GM18868 (cell line): Measurements from ENCODE around the gene TUBA8.
"Not testable (repeated sequence)": the region's sequence is repeated elsewhere in the genome, so short reads cannot be mapped to it uniquely, and the experiment has no call there.

ENCODE experiments used
- ATAC-seq: cut with Tn5 transposase; IDR thresholded peaks from one replicate; pipeline ENCODE4 v1.9.1; 2021; ENCODE audit warnings: mild to moderate bottlenecking, moderate library complexity; ENCODE audit not compliant: unreplicated experiment

Gene TUBA8

DNA sequence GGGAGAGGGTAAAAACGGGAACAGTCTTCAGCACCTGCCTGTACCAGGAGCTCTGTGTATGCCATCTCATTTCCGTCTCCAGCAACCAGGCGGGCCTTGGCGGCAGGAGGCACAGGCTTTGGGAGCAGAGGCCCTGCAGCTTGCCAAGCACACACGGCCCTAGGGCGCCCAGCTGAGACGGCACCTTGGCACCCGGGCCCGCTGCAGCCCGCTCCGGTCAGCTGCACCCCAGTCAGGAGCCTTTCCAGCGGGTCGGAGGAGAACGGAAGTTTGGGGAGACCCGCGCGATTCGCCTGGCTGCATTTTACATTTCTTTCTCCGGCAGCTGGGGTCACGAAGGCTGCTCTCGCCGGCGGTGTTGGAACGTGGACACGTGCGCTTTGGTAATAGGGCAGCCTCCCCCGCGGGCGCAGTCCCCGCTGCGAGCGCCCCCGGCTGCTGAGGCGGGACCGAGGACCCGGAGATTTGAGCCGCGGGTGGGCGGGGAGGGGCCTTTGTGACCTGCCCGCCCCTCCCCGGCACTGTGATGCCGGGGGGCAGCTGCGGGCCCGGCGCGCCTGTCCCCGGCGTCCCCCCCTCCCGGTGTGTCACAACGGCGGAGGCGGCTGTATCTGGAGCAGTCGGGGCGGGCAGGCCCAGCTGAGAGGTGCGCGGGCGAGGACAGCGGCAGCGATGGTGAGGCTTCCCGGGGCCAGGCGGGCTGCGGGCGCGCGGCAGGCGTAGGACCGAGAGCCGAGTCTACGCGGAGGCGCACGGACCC, at the start of gene TUBA8:
TSS of gene TUBA8 (plus strand) at position 616 of the 760 bp plus-strand sequence. CDS start at position 673, 57 bp downstream.
- ATAC-seq = no peak

DNA sequence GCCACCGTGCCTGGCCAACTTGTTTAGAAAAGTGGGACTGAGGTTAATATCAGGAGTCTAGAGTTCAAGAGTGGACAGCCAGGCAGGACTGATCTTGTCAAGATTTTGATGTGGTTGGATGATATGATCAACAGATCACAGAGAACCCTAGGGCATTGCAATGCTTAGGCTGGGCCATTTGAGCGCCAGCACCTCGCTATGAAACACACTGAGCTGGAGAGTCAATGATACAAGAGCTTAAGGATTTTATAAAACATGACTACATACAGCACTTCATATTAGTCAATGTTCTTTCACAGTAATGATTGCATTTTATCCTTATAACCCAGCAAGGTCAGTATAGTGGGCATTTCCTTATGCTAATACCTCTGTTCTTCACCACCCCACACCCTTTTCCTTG, 48.2 kb upstream of the TUBA8 start:
- ATAC-seq = no peak

DNA sequence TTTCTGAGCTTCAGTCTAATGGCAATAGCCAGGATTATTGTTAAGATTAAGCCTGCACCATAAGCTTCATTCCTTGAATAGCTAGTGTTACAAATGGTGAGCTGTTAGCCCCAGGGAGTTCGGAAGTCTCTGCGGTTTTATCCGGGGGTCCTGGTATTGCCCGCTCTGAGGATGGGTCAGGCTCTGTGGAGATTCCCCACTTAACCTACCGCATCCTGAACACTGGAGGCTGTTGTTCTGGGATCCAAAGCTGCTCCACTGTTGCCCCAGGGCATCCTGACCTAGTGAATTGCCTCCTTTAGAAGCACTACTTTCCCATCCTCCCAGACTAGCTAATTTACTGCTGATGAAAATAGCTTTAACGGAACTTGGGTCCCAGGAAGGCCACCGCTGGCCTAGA, 47.3 kb upstream of the TUBA8 start:
- ATAC-seq = no peak

DNA sequence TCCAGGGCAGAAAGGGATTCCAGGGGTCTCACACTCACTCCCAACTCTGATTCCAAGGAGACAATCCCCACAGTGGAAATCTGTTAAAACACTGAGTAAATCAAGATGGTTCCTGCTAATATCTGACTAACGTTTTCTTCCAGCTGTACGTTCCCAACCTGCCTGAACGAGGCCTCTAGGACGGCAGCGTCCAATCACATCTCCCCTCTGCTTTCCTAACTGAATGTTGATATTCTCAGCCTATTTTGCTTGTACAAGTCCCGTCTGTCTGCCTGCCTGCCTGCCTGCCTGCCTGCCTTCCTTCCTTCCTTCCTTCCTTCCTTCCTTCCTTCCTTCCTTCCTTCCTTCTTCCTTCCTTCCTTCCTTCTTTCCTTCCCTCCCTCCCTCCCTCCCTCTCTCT, 46.9 kb upstream of the TUBA8 start:
- not testable (repeated sequence) for ATAC-seq

DNA sequence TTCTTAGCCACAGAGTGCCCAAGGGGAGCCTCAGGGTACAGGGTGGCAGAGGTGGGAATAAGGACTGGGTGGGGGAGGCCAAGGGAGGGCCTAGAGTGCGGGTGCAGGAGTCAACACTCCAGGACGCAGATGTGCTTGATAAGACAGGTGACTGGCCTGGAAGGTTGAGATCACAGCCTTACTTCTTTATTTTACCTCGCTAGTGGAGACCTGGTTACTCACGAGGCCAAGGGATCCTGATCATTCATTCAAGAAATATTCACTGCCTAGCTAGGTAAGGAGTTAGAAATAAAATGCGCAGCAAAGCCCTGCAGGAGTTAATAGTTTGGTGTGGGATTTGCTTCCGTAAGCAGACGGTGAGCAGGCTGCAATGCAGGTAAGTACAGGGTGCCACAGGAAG, 46.0 kb upstream of the TUBA8 start:
- no peak for ATAC-seq

DNA sequence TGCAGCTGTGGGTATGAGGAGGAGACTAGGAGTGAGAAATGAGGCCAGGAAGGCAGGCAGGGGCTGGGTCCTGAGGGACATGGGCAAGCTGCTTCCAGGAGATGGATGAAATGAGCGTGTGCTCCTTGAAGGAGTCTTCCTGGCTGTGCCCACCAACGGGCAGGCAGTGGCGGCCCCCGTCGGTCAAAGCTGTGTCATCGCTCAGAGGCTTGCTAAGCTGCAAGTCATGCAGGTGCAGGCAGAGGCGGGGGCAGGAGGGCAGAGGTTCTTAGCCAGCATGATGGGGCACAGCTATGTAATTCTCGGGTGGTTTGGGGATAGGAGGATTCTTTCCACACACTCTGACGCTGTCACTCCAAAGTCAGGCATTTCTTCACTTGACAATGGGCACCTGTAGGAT, 45.4 kb upstream of the TUBA8 start:
- no peak for ATAC-seq

DNA sequence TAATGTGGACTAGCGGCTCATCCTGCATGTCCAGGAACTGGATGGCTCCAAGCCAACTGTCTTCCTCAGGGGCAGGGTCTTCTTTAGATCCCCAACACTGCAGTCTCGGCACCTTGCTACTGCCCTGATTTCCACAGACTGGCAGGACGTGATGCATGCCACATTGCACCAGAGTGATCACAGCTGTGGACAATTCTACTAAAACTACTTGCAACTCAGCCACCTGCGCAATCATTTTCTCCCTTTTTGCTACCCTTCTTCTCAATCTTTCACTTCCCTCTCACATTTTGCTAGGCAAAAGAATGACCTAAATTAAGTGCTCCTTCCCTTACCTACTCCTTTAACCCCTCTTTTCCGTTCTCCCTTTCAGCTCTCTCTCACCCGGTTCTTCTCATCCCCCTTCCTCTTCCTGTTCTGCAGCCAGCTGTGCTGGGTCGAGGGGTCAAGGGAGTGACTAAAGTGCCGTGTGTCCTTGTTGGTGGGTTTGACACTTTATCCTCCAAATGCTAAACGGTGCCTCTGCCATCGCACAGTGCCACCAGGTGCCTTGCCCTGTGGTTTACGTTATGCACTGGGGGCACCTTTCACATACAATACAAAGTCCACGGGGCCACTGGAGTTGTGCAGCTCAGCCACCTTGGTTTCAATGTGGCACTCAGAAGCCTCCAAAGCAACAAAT, 44.3 kb upstream of the TUBA8 start:
- ATAC-seq = no peak

DNA sequence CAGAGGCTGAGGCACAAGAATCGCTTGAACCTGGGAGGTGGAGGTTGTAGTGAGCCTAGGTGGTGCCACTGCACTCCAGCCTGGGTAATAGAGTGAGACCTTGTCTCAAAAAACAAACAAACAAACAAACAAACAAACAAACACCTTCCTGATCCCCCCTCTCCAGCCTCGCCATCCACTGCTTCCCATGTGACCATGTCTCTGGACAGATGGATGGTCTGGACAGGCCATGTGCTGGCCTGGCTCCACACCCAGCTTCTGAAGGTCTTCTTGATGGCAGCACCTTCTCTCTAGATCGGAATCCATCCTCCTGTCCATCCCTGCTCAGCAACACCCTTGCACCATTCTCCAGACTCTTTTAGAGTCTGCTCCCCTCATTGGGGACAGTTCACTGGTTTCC, 43.5 kb upstream of the TUBA8 start:
- ATAC-seq = no peak

DNA sequence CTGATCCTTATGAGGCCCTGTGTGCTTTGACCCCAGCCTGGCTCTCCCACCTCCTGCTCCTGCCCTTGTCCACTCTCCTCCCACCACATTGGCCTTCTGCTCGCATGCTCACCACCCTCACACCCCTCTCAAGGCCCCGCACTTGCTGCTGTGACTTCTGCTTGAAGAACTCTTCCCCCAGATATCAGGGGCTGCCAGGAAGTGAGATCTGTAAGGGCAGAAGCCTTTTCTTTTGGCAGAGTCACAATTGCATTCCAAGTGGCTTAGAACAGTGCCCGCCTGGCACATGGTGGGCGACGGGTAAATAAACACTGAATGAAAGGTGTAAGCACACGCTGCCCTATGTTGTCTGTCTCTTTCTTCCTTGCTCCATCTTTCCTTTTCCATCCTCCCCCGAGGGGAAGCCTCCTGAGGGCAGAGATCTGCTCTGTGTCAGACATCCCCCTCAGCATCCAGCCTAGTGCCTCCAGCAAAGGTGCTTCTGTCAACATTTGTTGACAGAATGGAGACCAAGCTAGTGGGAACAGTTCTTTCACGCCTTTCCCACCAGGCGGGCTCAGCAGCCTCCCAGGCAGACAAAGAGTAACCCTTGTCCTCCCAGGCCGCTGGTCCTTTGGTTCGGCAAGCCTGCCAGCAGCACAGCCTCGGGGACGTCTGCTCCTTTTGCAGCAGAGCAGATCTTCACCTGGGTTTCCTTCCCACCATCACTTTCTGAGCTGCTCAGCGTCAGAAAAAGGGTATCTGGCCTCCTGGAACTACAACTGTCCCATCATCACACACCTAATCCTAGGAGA, 42.9 kb upstream of the TUBA8 start:
- no peak for ATAC-seq

DNA sequence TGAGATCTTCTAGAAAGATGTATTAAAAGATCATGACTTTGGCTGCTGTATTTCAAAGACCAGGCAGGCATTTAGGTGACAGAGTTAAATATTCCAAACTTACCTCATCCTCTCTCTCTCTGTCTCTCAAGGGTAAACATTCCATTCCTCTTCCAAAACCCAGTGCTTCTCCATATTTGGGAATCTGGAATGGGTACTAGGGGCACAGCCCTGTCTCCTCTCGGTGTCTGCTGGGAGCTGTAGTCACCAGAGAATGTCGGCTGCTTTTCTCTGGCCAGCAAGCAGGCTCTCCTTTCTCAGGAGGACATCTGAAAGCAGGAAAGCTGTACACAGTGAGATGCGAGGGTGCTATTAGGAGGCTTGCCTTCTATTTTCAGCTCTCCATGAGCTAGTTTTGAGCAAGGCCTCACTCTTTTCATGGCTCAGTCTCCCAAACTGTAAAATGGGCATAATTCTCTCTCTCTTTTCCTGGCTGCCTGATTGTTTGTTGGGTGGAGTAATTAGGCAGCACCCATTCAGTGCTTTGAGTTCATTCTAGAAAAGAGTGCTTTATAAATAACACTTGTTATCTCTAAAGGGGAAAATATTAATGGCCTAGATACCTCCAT, 42.1 kb upstream of the TUBA8 start:
- no peak for ATAC-seq

DNA sequence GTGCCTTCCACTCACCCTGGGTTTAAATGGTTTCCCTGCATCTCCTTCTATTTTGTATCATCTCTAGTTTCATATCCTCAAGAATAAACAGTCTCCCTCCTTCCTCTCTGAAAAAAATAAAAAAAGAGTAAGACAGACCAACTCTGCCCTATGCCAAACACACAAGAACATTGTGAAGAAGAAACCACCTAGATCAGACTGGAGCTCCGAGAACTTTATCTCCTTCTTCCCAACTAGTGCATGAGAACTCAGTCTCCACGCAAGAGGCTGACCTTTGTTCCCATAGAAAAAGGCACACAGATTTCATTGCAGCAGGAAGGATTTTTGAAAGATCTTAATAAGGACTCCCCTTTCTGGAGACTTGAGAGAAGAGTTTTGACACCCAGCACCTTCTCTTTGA, 41.6 kb upstream of the TUBA8 start:
- no peak for ATAC-seq

DNA sequence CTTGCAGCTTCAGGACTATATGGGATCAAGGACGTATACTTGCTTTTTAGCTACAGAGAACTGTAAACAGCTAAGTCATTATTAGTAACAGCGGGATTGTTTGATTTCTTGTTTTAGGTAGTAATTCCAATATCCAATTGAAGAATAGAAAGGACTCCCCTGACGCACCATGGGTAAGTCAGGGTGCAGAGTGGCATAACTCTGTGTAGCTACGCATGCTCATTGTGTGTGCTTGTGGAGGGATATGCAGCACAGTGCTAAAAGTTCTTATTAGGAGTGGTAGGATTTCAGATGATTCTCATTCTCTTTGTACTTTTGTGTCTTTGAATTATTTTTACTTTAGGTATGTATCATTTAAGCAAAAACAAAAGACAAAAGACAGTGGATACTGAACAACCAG, 40.6 kb upstream of the TUBA8 start:
- ATAC-seq = no peak

DNA sequence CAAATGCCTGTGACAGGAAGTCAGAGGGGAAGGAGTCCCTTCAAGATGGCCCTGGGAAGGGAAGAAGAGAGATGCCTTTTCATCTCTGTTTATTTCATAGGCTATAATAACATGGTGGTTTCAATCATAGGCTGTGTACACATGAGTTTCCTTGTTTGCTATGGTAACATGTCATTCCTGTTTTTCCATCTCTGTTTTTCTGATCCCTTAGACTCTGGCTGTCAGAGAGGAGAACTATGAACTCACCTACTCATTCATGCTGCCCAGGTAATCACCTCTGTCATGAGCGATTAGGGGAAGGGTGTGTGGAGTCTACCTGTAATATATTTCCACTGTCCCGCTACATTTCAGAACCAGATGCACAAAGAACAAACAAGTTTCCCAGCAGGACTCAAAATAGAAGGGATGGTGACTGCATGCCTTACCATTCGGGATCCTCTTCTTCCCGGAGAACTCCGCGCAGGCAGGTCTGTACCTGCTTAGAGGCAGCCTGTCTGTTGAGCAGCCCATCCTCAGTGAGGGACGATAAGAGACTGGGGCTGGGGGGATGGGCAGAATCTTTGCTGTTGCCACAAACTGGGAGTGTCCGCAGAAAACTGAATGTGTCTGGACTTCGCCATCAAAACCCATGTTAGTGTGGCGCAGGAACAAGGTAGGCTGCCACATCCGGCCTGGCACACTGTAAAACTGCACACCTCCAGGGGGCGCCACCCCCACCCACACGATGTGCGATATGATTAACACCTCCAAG, 39.9 kb upstream of the TUBA8 start:
- ATAC-seq = no peak

DNA sequence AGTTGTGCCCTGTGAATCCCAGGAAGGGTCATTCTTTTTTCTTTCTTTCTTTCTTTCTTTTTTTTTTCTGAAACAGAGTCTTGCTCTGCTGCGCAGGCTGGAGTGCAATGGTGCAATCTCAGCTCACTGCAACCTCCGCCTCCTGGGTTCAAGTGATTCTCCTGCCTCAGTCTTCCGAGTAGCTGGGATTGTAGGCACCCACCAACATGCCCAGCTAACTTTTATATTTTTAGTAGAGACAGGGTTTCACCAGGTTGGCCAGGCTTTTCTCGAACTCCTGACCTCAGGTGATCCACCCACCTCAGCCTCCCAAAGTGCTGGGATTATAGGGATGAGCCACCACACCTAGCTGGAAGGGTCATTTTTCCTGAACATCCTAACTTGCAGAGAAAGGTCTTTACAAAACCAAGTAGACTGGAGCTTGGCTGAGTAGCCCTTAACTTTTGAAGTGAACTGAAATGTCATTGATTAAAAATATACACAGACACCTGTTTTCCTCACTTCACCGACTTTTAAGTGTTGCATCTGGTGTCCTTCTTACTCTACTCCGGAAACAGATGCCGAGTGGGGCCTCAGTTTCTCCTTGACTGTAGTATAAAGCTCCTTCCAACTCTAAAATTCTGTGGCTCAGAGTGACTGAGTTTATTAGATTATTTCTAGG, 39.2 kb upstream of the TUBA8 start:
- not testable (repeated sequence) for ATAC-seq

DNA sequence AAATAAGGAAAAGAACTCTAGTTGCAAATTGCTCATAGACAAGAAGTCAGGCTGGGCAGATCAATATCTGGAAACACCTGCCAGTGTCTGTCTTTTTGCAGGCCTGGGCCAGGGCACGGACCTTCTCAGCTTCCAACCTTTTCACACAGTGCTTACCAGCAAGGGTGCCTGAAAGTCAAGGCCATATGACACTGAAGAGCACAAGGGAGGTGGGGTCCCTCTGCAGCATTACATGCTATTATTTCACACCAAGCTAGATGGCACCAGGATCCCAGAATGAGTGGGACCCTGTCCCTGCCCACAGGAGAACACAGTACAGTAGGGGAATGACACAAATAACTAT, 38.7 kb upstream of the TUBA8 start:
- ATAC-seq = no peak

DNA sequence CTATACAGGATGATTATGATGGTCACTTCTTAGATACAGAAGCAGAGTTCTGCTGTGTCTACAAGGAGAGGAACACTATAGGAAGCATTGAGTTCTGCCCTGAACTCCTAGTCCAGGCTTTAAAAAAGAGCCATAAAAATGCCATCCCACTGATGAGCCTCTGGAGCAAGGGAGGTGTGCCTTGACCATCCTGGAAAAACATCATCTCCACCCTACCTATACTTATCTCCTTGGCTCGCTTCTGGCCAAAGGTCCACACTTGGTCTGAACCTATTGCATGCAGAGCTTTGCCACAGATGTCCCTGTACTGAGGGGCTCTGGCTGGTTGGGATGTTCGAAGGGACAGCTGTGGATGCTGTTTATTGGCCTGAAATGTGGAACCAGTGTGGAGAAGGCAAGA, 37.1 kb upstream of the TUBA8 start:
- ATAC-seq = no peak

DNA sequence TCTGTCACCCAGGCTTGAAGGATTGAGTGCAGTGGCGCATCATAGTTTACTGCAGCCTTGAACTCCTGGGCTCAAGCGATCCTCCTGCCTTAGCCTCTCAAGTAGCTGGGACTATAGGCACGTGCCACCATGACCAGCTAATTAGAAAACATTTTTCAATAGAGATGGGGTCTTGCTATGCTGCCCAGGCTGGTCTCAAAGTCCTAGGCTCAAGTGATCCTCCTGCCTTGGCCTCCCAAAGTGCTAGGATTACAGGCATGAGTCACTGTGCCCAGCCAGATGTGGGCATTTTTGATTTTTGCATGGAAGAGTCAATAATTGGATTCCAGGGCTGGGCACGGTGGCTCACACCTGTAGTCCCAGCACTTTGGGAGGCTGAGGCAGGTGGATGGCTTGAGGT, 36.7 kb upstream of the TUBA8 start:
- not testable (repeated sequence) for ATAC-seq

DNA sequence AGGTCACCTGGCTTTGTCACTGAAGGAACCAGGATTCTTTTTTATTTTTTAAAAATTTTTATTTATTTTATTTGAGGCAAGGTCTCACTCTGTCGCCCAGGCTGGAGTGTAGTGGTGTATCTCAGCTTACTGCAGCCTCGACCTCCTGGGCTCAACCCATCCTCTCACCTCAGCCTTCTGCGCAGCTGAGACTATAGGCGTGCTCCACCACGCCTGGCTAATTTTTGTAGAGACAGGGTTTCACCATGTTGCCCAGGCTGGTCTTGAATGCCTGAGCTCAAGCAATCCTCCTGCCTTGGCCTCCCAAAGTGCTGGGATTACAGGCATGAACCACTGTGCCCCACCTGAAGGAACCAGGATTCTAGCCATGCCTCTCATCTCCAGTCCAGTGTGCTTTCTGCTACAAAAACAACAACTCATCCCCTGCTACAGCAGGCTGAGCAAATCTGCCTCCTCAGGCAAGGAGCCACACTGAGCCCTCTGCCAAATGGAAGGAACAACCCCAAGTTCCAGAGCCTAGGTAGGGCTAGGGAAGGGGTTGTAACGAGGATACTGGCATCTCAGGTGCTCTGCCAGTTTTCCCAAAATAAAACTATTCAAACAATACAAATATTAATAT, 35.4 kb upstream of the TUBA8 start:
- ATAC-seq = no peak

DNA sequence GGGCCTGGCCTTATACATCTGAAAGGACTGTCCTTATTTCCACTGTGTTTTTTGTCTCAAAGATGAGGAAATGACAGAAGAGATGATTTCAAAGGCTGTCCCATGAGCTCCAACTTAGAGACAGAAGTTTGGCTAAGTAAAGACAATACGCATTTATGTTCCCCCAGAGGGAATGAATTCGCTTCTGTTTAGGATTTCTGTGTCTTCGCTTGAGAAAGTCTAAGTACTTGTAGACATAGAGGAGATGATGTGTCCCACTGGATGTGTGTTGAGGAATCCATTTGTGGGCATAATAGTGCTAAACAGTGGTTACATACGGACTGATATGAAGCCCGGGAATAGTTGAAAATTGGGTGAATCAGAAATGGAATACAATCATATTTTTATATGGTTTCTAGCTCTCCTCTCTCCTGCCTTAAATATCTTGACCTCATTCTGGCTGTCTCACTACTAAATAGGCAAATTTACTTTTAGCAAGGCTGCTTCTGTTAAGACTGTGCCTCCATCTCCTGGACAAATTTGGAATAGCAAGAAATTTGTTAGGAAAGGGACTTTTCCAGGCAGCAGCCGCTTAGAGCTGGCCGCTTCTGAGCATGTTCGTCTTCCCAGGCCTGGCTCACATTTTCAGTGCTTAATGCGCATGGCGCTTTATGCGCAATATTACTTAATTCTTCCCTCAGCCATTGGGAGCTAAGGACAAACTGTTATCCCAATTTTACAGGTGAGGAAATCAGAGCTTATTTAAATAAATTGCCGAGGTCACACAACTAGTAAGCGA, 34.7 kb upstream of the TUBA8 start:
- no peak for ATAC-seq
